Activated naive CD8-positive, alpha-beta T cell treated with anti-CD3 and anti-CD28 coated beads, Interleukin-2, amount 10 ng/mL, durations not matched to agents 7 days and 5 days (primary cell): ENCODE results near the gene KIRREL3. TPM values are rescaled to one million over a fixed set of nuclear protein-coding genes. Genes with fewer than 3 reads are reported as not detected.

Experiments
- ATAC-seq: fragments of 150-1000 bp; cut with Tn5 transposase; one replicate; pipeline ENCODE4 v1.10.0; 2021; ENCODE audit warnings: low read depth, moderate library complexity
- POLR2A ChIA-PET: fragments of 350-600 bp; sonication (Branson Sonifier 250); formaldehyde crosslinking; loops from one replicate; lab custom pipeline; 2021; ENCODE audit warnings: antibody characterized with exemption; lab: Charles Lee
- DNase-seq: peaks from one replicate; pipeline ENCODE4 v3.0.0; 2021
- H3K27ac Mint-ChIP-seq: one replicate; pipeline ENCODE4 v1.8.0; 2022; ENCODE audit warnings: mild to moderate bottlenecking, mixed read lengths
- H3K27me3 Mint-ChIP-seq: one replicate; pipeline ENCODE4 v1.8.0; 2022; ENCODE audit warnings: mild to moderate bottlenecking, moderate library complexity, mixed read lengths
- H3K36me3 Mint-ChIP-seq: one replicate; pipeline ENCODE4 v1.8.0; 2021; ENCODE audit warnings: mild to moderate bottlenecking, mixed read lengths
- H3K4me1 Mint-ChIP-seq: one replicate; pipeline ENCODE4 v1.8.0; 2021; ENCODE audit warnings: mixed read lengths
- H3K4me3 Mint-ChIP-seq: one replicate; pipeline ENCODE4 v1.8.0; 2022; ENCODE audit warnings: mild to moderate bottlenecking, moderate library complexity, mixed read lengths
- H3K9me3 Mint-ChIP-seq: one replicate; pipeline ENCODE4 v1.8.0; 2021; ENCODE audit warnings: mixed read lengths
- total RNA-seq, 2 experiments: library from RNA; stranded (reverse); gene quantifications; one replicate each; pipeline ENCODE4 v1.2.3, GENCODE V29; 2021

The KIRREL3 gene
- total RNA-seq, 2 experiments from 2014 or later, result not detected

DNA sequence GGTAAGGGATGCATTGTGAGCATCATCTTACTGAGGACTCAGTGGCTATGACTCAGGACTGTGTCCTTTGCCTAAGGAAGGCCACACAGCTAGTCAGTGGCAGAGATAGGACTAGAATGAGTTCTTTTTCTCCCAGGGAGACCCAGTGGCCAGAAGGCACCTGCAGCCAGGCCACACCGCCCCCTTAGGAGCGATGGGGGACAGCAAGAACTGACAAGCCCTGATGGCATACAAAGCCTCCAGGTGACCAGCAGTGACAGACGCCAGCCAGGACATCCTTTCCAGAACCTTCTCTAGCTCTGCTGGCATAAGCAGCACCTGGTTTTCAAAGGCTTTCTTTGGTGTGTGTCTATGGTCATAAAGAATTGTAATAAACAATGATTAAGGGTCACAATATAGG, 405.0 kb downstream of the KIRREL3 start:
- Mint-ChIP-seq H3K27me3 (no peaks in the 10 kb centered on the region), H3K4me3 (no peak overlapping the region), H3K27ac (no peak overlapping the region), H3K36me3 (no peaks in the 10 kb centered on the region), H3K9me3 (no peaks in the 10 kb centered on the region), H3K4me1 (no peaks in the 10 kb centered on the region)
- ATAC-seq, result no peak
- POLR2A ChIA-PET, result no interaction called here
- no peak for DNase-seq

DNA sequence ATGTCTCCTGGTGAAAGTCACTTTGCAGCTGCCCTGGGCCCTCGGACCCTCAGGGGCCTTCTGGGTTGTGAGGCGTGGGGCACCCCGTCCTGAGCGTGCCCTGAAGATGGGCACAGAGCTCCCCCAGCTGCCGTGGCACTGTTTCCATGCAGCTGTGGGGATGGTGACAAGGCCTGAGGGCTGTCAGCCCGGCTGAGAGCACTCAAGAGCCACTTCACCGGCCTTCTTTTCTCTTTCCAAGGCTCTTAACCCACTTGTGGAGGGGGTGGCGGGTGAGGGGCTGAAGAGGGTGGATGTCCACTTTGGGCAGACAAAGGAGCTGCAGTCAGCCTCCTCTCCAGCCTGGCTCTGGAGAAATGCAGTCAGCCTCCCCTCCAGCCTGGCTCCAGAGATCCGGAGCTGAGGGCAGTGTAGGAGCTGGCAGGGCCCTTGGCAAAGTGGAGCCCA, 405.6 kb downstream of the KIRREL3 start:
- H3K27ac Mint-ChIP-seq, result no peak overlapping the region
- H3K27me3 Mint-ChIP-seq, result no peaks in the 10 kb centered on the region
- H3K4me3 Mint-ChIP-seq, result no peak overlapping the region
- no peaks in the 10 kb centered on the region for H3K4me1 Mint-ChIP-seq
- DNase-seq, result no peak
- POLR2A ChIA-PET, result no interaction called here
- H3K36me3 Mint-ChIP-seq, result no peaks in the 10 kb centered on the region
- no peaks in the 10 kb centered on the region for H3K9me3 Mint-ChIP-seq
- no peak for ATAC-seq

DNA sequence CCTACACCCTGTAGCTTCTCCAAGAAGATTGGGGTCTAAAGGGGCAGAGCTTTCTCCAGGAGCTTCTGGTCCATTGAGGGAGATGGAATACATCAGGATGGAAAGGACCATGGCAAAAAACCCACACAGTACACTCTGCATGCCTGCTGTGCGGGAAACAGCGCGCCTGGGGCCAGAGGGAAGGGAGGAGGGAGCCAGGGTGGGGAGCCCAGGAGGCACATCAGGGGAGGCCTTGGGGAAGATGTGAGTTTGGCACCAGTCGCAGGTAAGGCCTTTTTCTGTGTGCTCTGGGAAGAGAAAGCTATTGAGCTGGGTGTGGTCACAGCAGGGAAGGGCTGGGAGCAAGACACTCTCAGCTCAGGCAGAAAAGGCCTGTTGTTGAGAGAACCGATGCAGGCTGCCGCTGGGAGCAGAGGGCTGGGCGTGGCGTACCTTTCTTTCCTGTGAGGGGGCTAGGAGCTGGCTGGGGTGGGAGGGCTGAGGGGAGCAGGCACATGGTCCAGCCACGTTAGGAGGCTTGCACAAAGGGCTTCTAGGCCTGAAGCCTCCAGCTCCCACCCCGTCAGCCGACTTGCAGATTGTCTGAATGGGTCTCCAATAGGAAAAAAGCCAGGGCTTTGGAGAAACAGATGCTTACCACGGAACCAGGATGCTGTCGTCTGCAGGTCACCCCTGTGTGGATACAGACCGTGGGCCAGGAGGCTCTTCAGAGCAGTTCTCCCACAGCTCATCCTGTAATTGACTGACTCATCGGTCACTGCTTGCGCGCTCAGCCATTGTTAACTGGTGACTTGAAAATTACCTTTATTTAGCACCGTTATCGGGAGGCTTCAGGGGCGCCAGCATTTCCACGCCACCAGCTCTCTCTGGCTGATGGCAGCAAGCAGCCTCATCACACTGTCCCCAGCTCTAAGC, 407.8 kb downstream of the KIRREL3 start:
- H3K4me3 Mint-ChIP-seq, result no peak overlapping the region
- H3K27me3 Mint-ChIP-seq, result no peaks in the 10 kb centered on the region
- H3K4me1 Mint-ChIP-seq, result no peaks in the 10 kb centered on the region
- no peaks in the 10 kb centered on the region for H3K36me3 Mint-ChIP-seq
- H3K27ac Mint-ChIP-seq, result no peak overlapping the region
- DNase-seq (no peak), ATAC-seq (no peak)
- POLR2A ChIA-PET, result no interaction called here
- H3K9me3 Mint-ChIP-seq, result no peaks in the 10 kb centered on the region

- H3K27ac Mint-ChIP-seq, result no peak overlapping the region
- no peak overlapping the region for H3K4me3 Mint-ChIP-seq
- ATAC-seq (no peak), DNase-seq (no peak)
- H3K36me3 Mint-ChIP-seq, result no peaks in the 10 kb centered on the region
- POLR2A ChIA-PET, result no interaction called here
- no peaks in the 10 kb centered on the region for H3K9me3 Mint-ChIP-seq
- no peaks in the 10 kb centered on the region for H3K27me3 Mint-ChIP-seq
- H3K4me1 Mint-ChIP-seq, result no peaks in the 10 kb centered on the region
These were observed 408.5 kb downstream of the KIRREL3 start for GRCh38 chr11:126591966-126592489.

DNA sequence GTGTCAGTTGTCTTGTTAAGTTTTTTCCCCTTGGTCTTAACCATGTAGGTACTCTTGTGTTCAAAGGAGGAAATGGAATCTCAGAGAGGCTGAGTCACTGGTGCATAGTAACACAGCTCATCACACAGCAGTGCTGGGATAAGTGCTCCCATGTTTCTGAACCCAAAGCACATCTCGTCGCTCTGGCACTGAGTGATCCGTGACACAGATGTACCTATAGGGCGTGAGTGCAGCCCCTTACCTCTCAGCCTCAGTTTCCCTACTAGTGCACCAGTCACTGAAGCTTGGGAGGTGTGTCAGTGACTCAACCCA, 411.1 kb downstream of the KIRREL3 start:
- H3K27me3 Mint-ChIP-seq, result no peaks in the 10 kb centered on the region
- no peak overlapping the region for H3K4me3 Mint-ChIP-seq
- no peaks in the 10 kb centered on the region for H3K4me1 Mint-ChIP-seq
- H3K36me3 Mint-ChIP-seq, result no peaks in the 10 kb centered on the region
- POLR2A ChIA-PET, result no interaction called here
- DNase-seq, result no peak
- no peak overlapping the region for H3K27ac Mint-ChIP-seq
- H3K9me3 Mint-ChIP-seq, result no peaks in the 10 kb centered on the region
- no peak for ATAC-seq

- Mint-ChIP-seq H3K27me3 (no peaks in the 10 kb centered on the region), H3K36me3 (no peaks in the 10 kb centered on the region), H3K4me3 (no peak overlapping the region), H3K27ac (no peak overlapping the region), H3K9me3 (no peaks in the 10 kb centered on the region), H3K4me1 (no peaks in the 10 kb centered on the region)
- no peak for DNase-seq
- no peak for ATAC-seq
- POLR2A ChIA-PET, result no interaction called here
These were observed 411.7 kb downstream of the KIRREL3 start for GRCh38 chr11:126588630-126589491.

- H3K4me3 Mint-ChIP-seq, result no peak overlapping the region
- no peak for DNase-seq
- H3K9me3 Mint-ChIP-seq, result no peaks in the 10 kb centered on the region
- no peak overlapping the region for H3K27ac Mint-ChIP-seq
- H3K36me3 Mint-ChIP-seq, result no peaks in the 10 kb centered on the region
- POLR2A ChIA-PET, result no interaction called here
- ATAC-seq, result no peak
- no peaks in the 10 kb centered on the region for H3K4me1 Mint-ChIP-seq
- H3K27me3 Mint-ChIP-seq, result no peaks in the 10 kb centered on the region
These were observed 413.0 kb downstream of the KIRREL3 start for GRCh38 chr11:126587541-126587940.

GRCh38 chr11:126585774-126586491, 414.6 kb downstream of the KIRREL3 start:
- H3K27ac Mint-ChIP-seq, result no peak overlapping the region
- ATAC-seq, result no peak
- POLR2A ChIA-PET, result no interaction called here

GRCh38 chr11:126585388-126585773, 415.2 kb downstream of the KIRREL3 start:
- H3K27me3 Mint-ChIP-seq, result no peaks in the 10 kb centered on the region
- no peaks in the 10 kb centered on the region for H3K4me1 Mint-ChIP-seq
- no peaks in the 10 kb centered on the region for H3K9me3 Mint-ChIP-seq
- POLR2A ChIA-PET, result no interaction called here
- ATAC-seq (no peak), DNase-seq (no peak)
- no peaks in the 10 kb centered on the region for H3K36me3 Mint-ChIP-seq
- H3K27ac Mint-ChIP-seq, result no peak overlapping the region
- no peak overlapping the region for H3K4me3 Mint-ChIP-seq

More at GRCh38 chr11:126585774-126586491, 414.6 kb downstream of the KIRREL3 start:
- no peak for DNase-seq
- Mint-ChIP-seq H3K36me3 (no peaks in the 10 kb centered on the region), H3K4me3 (no peak overlapping the region), H3K9me3 (no peaks in the 10 kb centered on the region), H3K4me1 (no peaks in the 10 kb centered on the region), H3K27me3 (no peaks in the 10 kb centered on the region)

DNA sequence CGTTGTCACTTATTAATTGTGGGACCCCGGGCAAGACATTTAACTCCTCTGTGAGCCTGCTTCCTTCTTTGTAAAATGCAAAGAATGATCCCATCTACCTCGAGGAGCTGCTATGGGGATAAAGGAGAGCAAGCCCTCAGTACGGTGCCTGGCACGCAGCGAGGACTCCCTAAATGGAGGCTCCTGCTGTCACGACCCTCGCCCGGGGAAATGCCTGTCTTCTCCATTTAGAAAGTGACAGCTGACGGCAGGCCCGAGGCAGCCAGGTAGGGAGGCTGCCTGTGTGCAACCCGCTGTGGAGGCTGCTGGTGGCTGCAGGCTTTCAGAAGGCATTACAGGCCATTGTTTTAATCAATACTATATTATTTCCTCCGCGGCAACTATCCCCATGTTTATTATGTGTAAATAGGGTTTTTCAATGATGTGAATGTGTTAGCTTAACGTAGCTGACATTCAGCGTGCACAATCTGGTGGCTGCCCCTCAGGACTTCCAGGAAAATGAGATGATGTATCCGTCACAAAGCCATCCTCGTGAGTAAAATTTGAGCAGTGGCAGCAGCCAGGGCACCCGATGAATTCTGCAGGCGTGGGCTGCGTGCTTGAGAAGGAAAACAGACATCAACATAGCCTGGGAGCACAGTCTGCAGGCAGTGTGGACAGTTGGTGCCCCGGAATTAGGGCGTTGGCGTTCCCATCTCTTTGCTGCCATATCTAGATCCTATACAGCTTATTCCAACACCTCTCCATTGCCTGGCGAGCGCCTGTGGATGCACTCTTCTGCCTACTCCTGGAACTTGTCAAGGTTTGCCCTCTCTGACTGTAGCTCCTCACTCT, 416.8 kb downstream of the KIRREL3 start:
- ATAC-seq, result no peak
- H3K4me3 Mint-ChIP-seq, result no peak overlapping the region

GRCh38 chr11:126583101-126583500, 417.5 kb downstream of the KIRREL3 start:
- H3K27ac Mint-ChIP-seq, result no peak overlapping the region
- no peaks in the 10 kb centered on the region for H3K36me3 Mint-ChIP-seq
- ATAC-seq (no peak), DNase-seq (no peak)
- H3K9me3 Mint-ChIP-seq, result no peaks in the 10 kb centered on the region
- POLR2A ChIA-PET, result no interaction called here
- H3K4me1 Mint-ChIP-seq, result no peaks in the 10 kb centered on the region
- H3K4me3 Mint-ChIP-seq, result no peak overlapping the region
- H3K27me3 Mint-ChIP-seq, result no peaks in the 10 kb centered on the region

More for the DNA sequence above, 416.8 kb downstream of the KIRREL3 start:
- H3K27me3 Mint-ChIP-seq, result no peaks in the 10 kb centered on the region
- POLR2A ChIA-PET, result no interaction called here
- H3K36me3 Mint-ChIP-seq, result no peaks in the 10 kb centered on the region
- H3K27ac Mint-ChIP-seq, result no peak overlapping the region
- H3K9me3 Mint-ChIP-seq, result no peaks in the 10 kb centered on the region
- no peaks in the 10 kb centered on the region for H3K4me1 Mint-ChIP-seq
- DNase-seq, result no peak

- H3K9me3 Mint-ChIP-seq, result no peaks in the 10 kb centered on the region
- H3K4me3 Mint-ChIP-seq, result no peak overlapping the region
- no peaks in the 10 kb centered on the region for H3K4me1 Mint-ChIP-seq
- POLR2A ChIA-PET, result no interaction called here
- H3K27ac Mint-ChIP-seq, result no peak overlapping the region
- H3K27me3 Mint-ChIP-seq, result no peaks in the 10 kb centered on the region
- ATAC-seq (no peak), DNase-seq (no peak)
- no peaks in the 10 kb centered on the region for H3K36me3 Mint-ChIP-seq
These were observed 418.5 kb downstream of the KIRREL3 start for GRCh38 chr11:126581871-126582648.
